H7 (cell line): ENCODE data around the gene SLC35B2. TPM values are rescaled to one million over a fixed set of nuclear protein-coding genes. Genes with fewer than 3 reads are reported as not detected.

Source experiments
- DNase-seq: peaks from one replicate; pipeline ENCODE4 v3.0.0; 2012
- H3K27me3 ChIP-seq: 2 replicates; pipeline ENCODE4 v1.6.0; 2011; ENCODE audit warnings: mild to moderate bottlenecking, low read length; ENCODE audit not compliant: control insufficient read depth, insufficient read depth
- H3K36me3 ChIP-seq: replicated peaks from 2 replicates; pipeline ENCODE4 v1.5.1; 2011; ENCODE audit warnings: low read length; ENCODE audit not compliant: control insufficient read depth, insufficient read depth
- H3K4me3 ChIP-seq: 2 replicates; pipeline ENCODE4 v1.5.1; 2011; ENCODE audit warnings: low read depth, mild to moderate bottlenecking, control low read depth, low read length, moderate library complexity; ENCODE audit not compliant: insufficient read depth
- total RNA-seq: library from RNA; depleted of rRNA; stranded (reverse); fragments of >200 nt; shearing (Covaris generic); gene quantifications from 2 replicates; pipeline ENCODE4 v1.2.3, GENCODE V29; 2014

Gene SLC35B2
- total RNA-seq, 1 experiment from 2014 or later = 28.7 TPM

GRCh38 chr6:44265722-44266233 is 8.4 kb upstream of the SLC35B2 start:
- peaks cover 30% of the 10 kb centered on the region for H3K27me3 ChIP-seq
- no peaks in the 10 kb centered on the region; the same call in 1 of the 2 replicates for H3K36me3 ChIP-seq
- no peak overlapping the region for H3K4me3 ChIP-seq
- DNase-seq = no peak

GRCh38 chr6:44265007-44265721 is 7.8 kb upstream of the SLC35B2 start, which contains the start of gene NFKBIE:
TSS of gene NFKBIE (minus strand) at chr6:44265551. CDS start at chr6:44265346, 205 bp downstream.
- peaks cover 29% of the 10 kb centered on the region for H3K27me3 ChIP-seq
- peaks cover 1% of the 10 kb centered on the region for H3K36me3 ChIP-seq
- H3K4me3 ChIP-seq = peak within 1 kb of the TSS; percentile 82
- DNase-seq = peak; percentile 99

- peak; percentile 61 for DNase-seq
Observed at GRCh38 chr6:44264154-44265006, 7.1 kb upstream of the SLC35B2 start.

GRCh38 chr6:44263354-44264100 is 6.2 kb upstream of the SLC35B2 start:
- Histone ChIP-seq H3K36me3 (peaks cover 4% of the 10 kb centered on the region), H3K4me3 (no peak overlapping the region), H3K27me3 (peaks cover 12% of the 10 kb centered on the region)
- peak; percentile 90 for DNase-seq

More at GRCh38 chr6:44264154-44265006, 7.1 kb upstream of the SLC35B2 start:
- H3K36me3 ChIP-seq = peaks cover 3% of the 10 kb centered on the region
- H3K4me3 ChIP-seq = peak overlapping the region; percentile 82
- H3K27me3 ChIP-seq = peaks cover 21% of the 10 kb centered on the region

GRCh38 chr6:44262467-44263353 is 5.4 kb upstream of the SLC35B2 start:
- peaks cover 10% of the 10 kb centered on the region for H3K27me3 ChIP-seq
- H3K36me3 ChIP-seq = peaks cover 5% of the 10 kb centered on the region
- peak; percentile 64 for DNase-seq
- H3K4me3 ChIP-seq = no peak overlapping the region

- H3K4me3 ChIP-seq = no peak overlapping the region
- H3K36me3 ChIP-seq = peaks cover 5% of the 10 kb centered on the region
- peaks cover 8% of the 10 kb centered on the region for H3K27me3 ChIP-seq
- DNase-seq = no peak
Observed at GRCh38 chr6:44261581-44261980, 4.3 kb upstream of the SLC35B2 start.

GRCh38 chr6:44260451-44261297 is 3.3 kb upstream of the SLC35B2 start:
- H3K27me3 ChIP-seq = peaks cover 7% of the 10 kb centered on the region; the same call in 1 of the 2 replicates
- no peak overlapping the region for H3K4me3 ChIP-seq
- no peak for DNase-seq
- H3K36me3 ChIP-seq = peaks cover 5% of the 10 kb centered on the region

GRCh38 chr6:44260011-44260410 is 2.7 kb upstream of the SLC35B2 start:
- Histone ChIP-seq H3K27me3 (peaks cover 7% of the 10 kb centered on the region; the same call in 1 of the 2 replicates), H3K4me3 (no peak overlapping the region), H3K36me3 (peaks cover 11% of the 10 kb centered on the region)
- DNase-seq = no peak

- H3K27me3 ChIP-seq = no peaks in the 10 kb centered on the region
- H3K4me3 ChIP-seq = no peak overlapping the region
- peaks cover 21% of the 10 kb centered on the region for H3K36me3 ChIP-seq
- no peak for DNase-seq
Observed at GRCh38 chr6:44258921-44259320, 1.6 kb upstream of the SLC35B2 start.

- DNase-seq = no peak
- Histone ChIP-seq H3K27me3 (no peaks in the 10 kb centered on the region), H3K4me3 (no peak overlapping the region), H3K36me3 (peaks cover 26% of the 10 kb centered on the region)
Observed at GRCh38 chr6:44258325-44258863, 1.1 kb upstream of the SLC35B2 start.

- no peaks in the 10 kb centered on the region for H3K27me3 ChIP-seq
- H3K4me3 ChIP-seq = peak overlapping the region; percentile 70
- DNase-seq = no peak
- peaks cover 31% of the 10 kb centered on the region for H3K36me3 ChIP-seq
Observed at GRCh38 chr6:44257753-44258324, 511 bp upstream of the SLC35B2 start.

- peak; percentile 94 for DNase-seq
- Histone ChIP-seq H3K27me3 (no peaks in the 10 kb centered on the region), H3K4me3 (peak overlapping the region; percentile 70), H3K36me3 (peaks cover 41% of the 10 kb centered on the region)
Observed at GRCh38 chr6:44256775-44257024, 628 bp downstream of the SLC35B2 start.
